ENCODE results near the gene MCTP1.

- TF ChIP-seq CTCF (conservative IDR thresholded peaks at IDR 0.05; ENCODE audit: low read depth, low read length) (no peak), EZH2 (IDR thresholded peaks at IDR 0.05; ENCODE audit: borderline replicate concordance, low read depth, low read length, poor library complexity, severe bottlenecking) (no peak)
Measured at GRCh38 chr5:94944160-94944559, 340.7 kb downstream of the MCTP1 start.
